ENCODE measurements around the gene MBOAT1. TPM values are rescaled to one million over a fixed set of nuclear protein-coding genes. Genes with fewer than 3 reads are reported as not detected.
A peak's percentile ranks its signal among the peaks of the same experiment; 100 is the strongest.

Gene MBOAT1
- polyA plus RNA-seq, 1 experiment, result 2.7 TPM

GRCh38 chr6:20092071-20092566 lies 120.2 kb downstream of the MBOAT1 start:
- peak; percentile 62 for TF ChIP-seq CTCF (IDR thresholded peaks at IDR 0.05; ENCODE audit: insufficient read depth, low read depth, low read length)
- no peak overlapping the region for H3K4me3 ChIP-seq (ENCODE audit: low read depth, low read length)
- POLR2A ChIA-PET, result no interaction called here
- CTCF ChIA-PET, result interaction anchor here (0.7 to 1.7 kb wide), 13 partner anchors 12 to 443 kb away, joined by 3 to 9 read pairs (median 4); no protein-coding TSS in a partner anchor
- peak; percentile 13 for DNase-seq (ENCODE audit: low read depth)
- H3K36me3 ChIP-seq (ENCODE audit: control insufficient read depth, insufficient read depth, low read length), result no peaks in the 10 kb centered on the region
- H3K27me3 ChIP-seq (ENCODE audit: control insufficient read depth, insufficient read depth, low read length), result no peaks in the 10 kb centered on the region

DNA sequence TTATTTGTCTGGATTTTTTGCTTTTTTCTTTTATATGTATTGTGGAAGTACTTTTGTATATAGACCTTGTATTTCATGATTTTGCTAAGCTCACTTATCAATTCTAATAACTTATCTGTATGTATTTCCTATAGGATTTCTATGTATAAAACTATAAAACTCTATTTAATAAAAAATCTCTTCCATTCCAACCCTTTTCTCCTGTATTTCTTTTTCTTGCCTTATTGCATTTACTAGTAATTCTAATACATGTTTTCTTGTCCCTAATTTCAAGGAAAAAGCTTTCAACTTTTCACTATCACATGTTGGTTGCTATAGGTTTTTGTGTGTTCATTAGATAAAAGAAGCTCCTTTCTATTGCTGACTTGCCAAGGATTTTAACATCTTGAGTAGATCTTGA lies 125.3 kb downstream of the MBOAT1 start:
- POLR2A ChIA-PET, result no interaction called here
- CTCF ChIA-PET, result no interaction called here

GRCh38 chr6:20085817-20086216 lies 126.5 kb downstream of the MBOAT1 start:
- DNase-seq (ENCODE audit: low read depth), result no peak
- POLR2A ChIA-PET, result no interaction called here

More for the DNA sequence above, 125.3 kb downstream of the MBOAT1 start:
- no peaks in the 10 kb centered on the region for H3K27me3 ChIP-seq (ENCODE audit: control insufficient read depth, insufficient read depth, low read length)
- no peaks in the 10 kb centered on the region for H3K36me3 ChIP-seq (ENCODE audit: control insufficient read depth, insufficient read depth, low read length)
- no peak for TF ChIP-seq CTCF (IDR thresholded peaks at IDR 0.05; ENCODE audit: insufficient read depth, low read depth, low read length)
- no peak for DNase-seq (ENCODE audit: low read depth)
- H3K4me3 ChIP-seq (ENCODE audit: low read depth, low read length), result no peak overlapping the region

DNA sequence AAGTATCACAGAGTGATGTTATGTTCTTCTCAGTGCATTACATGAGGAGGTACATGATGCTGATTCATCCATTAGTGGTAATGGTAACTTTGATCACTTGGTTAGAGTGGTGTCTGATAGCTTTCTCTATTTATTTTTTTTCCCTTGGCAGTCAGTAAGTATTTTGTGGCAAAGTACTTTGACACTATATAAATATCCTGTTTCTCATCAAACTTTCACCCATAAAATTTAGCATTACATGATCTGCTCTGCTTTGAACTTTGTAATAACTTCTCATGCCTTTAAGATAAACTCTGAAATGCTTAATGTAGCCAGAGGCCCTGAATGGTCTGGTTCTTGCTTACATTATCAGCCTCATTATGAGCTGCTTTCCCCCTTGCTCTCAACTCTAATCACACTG lies 127.9 kb downstream of the MBOAT1 start:
- no peaks in the 10 kb centered on the region for H3K36me3 ChIP-seq (ENCODE audit: control insufficient read depth, insufficient read depth, low read length)
- no peaks in the 10 kb centered on the region for H3K27me3 ChIP-seq (ENCODE audit: control insufficient read depth, insufficient read depth, low read length)
- CTCF ChIA-PET, result no interaction called here
- no peak for DNase-seq (ENCODE audit: low read depth)
- POLR2A ChIA-PET, result no interaction called here
- TF ChIP-seq CTCF (IDR thresholded peaks at IDR 0.05; ENCODE audit: insufficient read depth, low read depth, low read length), result no peak
- no peak overlapping the region for H3K4me3 ChIP-seq (ENCODE audit: low read depth, low read length)

More at GRCh38 chr6:20085817-20086216, 126.5 kb downstream of the MBOAT1 start:
- no peaks in the 10 kb centered on the region for H3K27me3 ChIP-seq (ENCODE audit: control insufficient read depth, insufficient read depth, low read length)
- H3K36me3 ChIP-seq (ENCODE audit: control insufficient read depth, insufficient read depth, low read length), result no peaks in the 10 kb centered on the region
- TF ChIP-seq CTCF (IDR thresholded peaks at IDR 0.05; ENCODE audit: insufficient read depth, low read depth, low read length), result no peak
- no peak overlapping the region for H3K4me3 ChIP-seq (ENCODE audit: low read depth, low read length)
- CTCF ChIA-PET, result no interaction called here

GRCh38 chr6:20071998-20072397 lies 140.3 kb downstream of the MBOAT1 start:
- POLR2A ChIA-PET, result no interaction called here

More at GRCh38 chr6:20071998-20072397, 140.3 kb downstream of the MBOAT1 start:
- Histone ChIP-seq H3K27me3 (ENCODE audit: control insufficient read depth, insufficient read depth, low read length) (no peaks in the 10 kb centered on the region), H3K36me3 (ENCODE audit: control insufficient read depth, insufficient read depth, low read length) (no peaks in the 10 kb centered on the region), H3K4me3 (ENCODE audit: low read depth, low read length) (no peak overlapping the region)
- no peak for TF ChIP-seq CTCF (IDR thresholded peaks at IDR 0.05; ENCODE audit: insufficient read depth, low read depth, low read length)
- DNase-seq (ENCODE audit: low read depth), result no peak
- CTCF ChIA-PET, result no interaction called here

All from BJ (cell line).